Heart left ventricle (tissue), 11 donors: ENCODE measurements around the gene MEI1. TPM values are rescaled to one million over a fixed set of nuclear protein-coding genes. Genes with fewer than 3 reads are reported as not detected.

Experiments
- polyA plus RNA-seq, 2 donors: library from polyadenylated mRNA; stranded (reverse); fragments of 200-250 nt; gene quantifications; one replicate each; pipeline ENCODE4 v1.2.3, GENCODE V29; 2013
- total RNA-seq, 9 donors: library from RNA; depleted of rRNA in 2 of 9; stranded (reverse); fragments of >200 nt in 2 of 9; fragmentation: NEBNext Ultra II Directional in 3 of 9; extraction: Animal tissue kit (Norgen Biotek cat#: 25700) in 3 of 9; gene quantifications; one replicate each; pipeline versions ENCODE4 v1.1.0 to v1.2.4, GENCODE V29; 2016 to 2023
- donor health status: ischemic (EF 13 %, LVEDD 7.1; RV severe dilation, severe dysfunction).
- donor health status: healthy with polysubstance abuse.
- donor health status: DM: no; HTN: yes; CAD: no.
- donor health status: DM: no; HTN: no; CAD: no.
- donor health status: ischemic (EF 25% LVEDD 5.7; RV mildly dilated, moderate dysfunction).
- donor health status: healthy.
- donor health status: DM: yes; HTN: yes; CAD: no.
- donor health status: PGD.
- donor health status: nonischemic (EF 23%, LVEDD 6.1; RV moderate dilation, normal function).

The MEI1 gene
- total and polyA plus RNA-seq, 11 donors: 0.23 to 2.3 (median 0.54) TPM; not detected in 4

Other genes with a start within 250 kb of the MEI1 start
- gene PHF5A, start 230.8 kb upstream of the MEI1 start, total RNA-seq: 10 to 100 TPM; 13.4 to 29.3 (median 20.0) TPM
- gene PHF5A, start 230.8 kb upstream of the MEI1 start, polyA plus RNA-seq: 10 to 100 TPM; 40.3 to 49.9 TPM
- gene ACO2, start 230.4 kb upstream of the MEI1 start, total RNA-seq: 1,000 to 10,000 TPM in 2 of 9 donors, 100 to 1,000 TPM in 7; 503 to 1,146 (median 862) TPM
- 100 to 1,000 TPM; 375 to 431 TPM for gene ACO2, start 230.4 kb upstream of the MEI1 start, polyA plus RNA-seq
- 10 to 100 TPM; 12.2 to 27.4 (median 18.3) TPM for gene POLR3H, start 155.0 kb upstream of the MEI1 start, total RNA-seq
- gene POLR3H, start 155.0 kb upstream of the MEI1 start, polyA plus RNA-seq: 10 to 100 TPM; 20.2 to 31.2 TPM
- gene CSDC2, start 138.5 kb upstream of the MEI1 start, total RNA-seq: 100 to 1,000 TPM in 8 of 9 donors, 10 to 100 TPM in 1; 94.1 to 564 (median 266) TPM
- gene CSDC2, start 138.5 kb upstream of the MEI1 start, polyA plus RNA-seq: 100 to 1,000 TPM; 300 to 463 TPM
- gene PMM1, start 109.7 kb upstream of the MEI1 start, total RNA-seq: 10 to 100 TPM; 10.8 to 26.4 (median 22.9) TPM
- gene PMM1, start 109.7 kb upstream of the MEI1 start, polyA plus RNA-seq: 10 to 100 TPM; 17.3 to 34.8 TPM
- 10 to 100 TPM; 29.0 to 51.0 (median 40.6) TPM for gene DESI1, start 78.5 kb upstream of the MEI1 start, total RNA-seq
- gene DESI1, start 78.5 kb upstream of the MEI1 start, polyA plus RNA-seq: 10 to 100 TPM; 24.2 to 39.8 TPM
- gene XRCC6, start 78.2 kb upstream of the MEI1 start, total RNA-seq: 100 to 1,000 TPM; 162 to 204 (median 176) TPM
- 100 to 1,000 TPM; 123 to 231 TPM for gene XRCC6, start 78.2 kb upstream of the MEI1 start, polyA plus RNA-seq
- 100 to 1,000 TPM; 168 to 233 (median 201) TPM for gene SNU13, start 10.6 kb upstream of the MEI1 start, total RNA-seq
- gene SNU13, start 10.6 kb upstream of the MEI1 start, polyA plus RNA-seq: 100 to 1,000 TPM; 222 to 292 TPM
- gene CCDC134, start 101.2 kb downstream of the MEI1 start, total RNA-seq: 10 to 100 TPM in 1 of 9 donors, 1 to 10 TPM in 8; 2.3 to 10.2 (median 3.5) TPM
- 1 to 10 TPM; 2.2 to 5.0 TPM for gene CCDC134, start 101.2 kb downstream of the MEI1 start, polyA plus RNA-seq
- gene SREBF2, start 133.6 kb downstream of the MEI1 start, total RNA-seq: 100 to 1,000 TPM in 3 of 9 donors, 10 to 100 TPM in 6; 49.1 to 109 (median 73.0) TPM
- gene SREBF2, start 133.6 kb downstream of the MEI1 start, polyA plus RNA-seq: 100 to 1,000 TPM in 1 of 2 donors, 10 to 100 TPM in 1; 39.4 to 115 TPM
- 1 to 10 TPM in 4 of 9 donors, under 1 TPM in 5; 0.48 to 4.4 (median 1.00) TPM for gene SHISA8, start 215.6 kb downstream of the MEI1 start, total RNA-seq
- 1 to 10 TPM in 1 of 2 donors, not detected in 1; 1.7 TPM for gene SHISA8, start 215.6 kb downstream of the MEI1 start, polyA plus RNA-seq
- under 1 TPM in 8 of 9 donors, not detected in 1; 0.35 to 0.61 (median 0.44) TPM for gene TNFRSF13C, start 227.3 kb downstream of the MEI1 start, total RNA-seq
- gene TNFRSF13C, start 227.3 kb downstream of the MEI1 start, polyA plus RNA-seq: under 1 TPM; 0.07 to 0.34 TPM
- gene CENPM, start 247.6 kb downstream of the MEI1 start, total RNA-seq: 1 to 10 TPM in 2 of 9 donors, under 1 TPM in 3, not detected in 4; 0.21 to 6.9 (median 0.52) TPM
- under 1 TPM; 0.30 to 0.79 TPM for gene CENPM, start 247.6 kb downstream of the MEI1 start, polyA plus RNA-seq